Fibroblast of skin of back (primary cell): ENCODE results near the gene DISP3.

Experiments
- DNase-seq: peaks from one replicate; pipeline ENCODE4 v3.0.0-alpha.2; 2013

The DISP3 gene

GRCh38 chr1:11488201-11488770 is 9.3 kb downstream of the DISP3 start:
- DNase-seq, result no peak

GRCh38 chr1:11488966-11489625 is 10.1 kb downstream of the DISP3 start:
- no peak for DNase-seq

GRCh38 chr1:11492235-11492634 is 13.3 kb downstream of the DISP3 start:
- no peak for DNase-seq

GRCh38 chr1:11493972-11494655 is 15.2 kb downstream of the DISP3 start:
- no peak for DNase-seq

GRCh38 chr1:11494771-11495170 is 15.8 kb downstream of the DISP3 start:
- DNase-seq, result no peak

GRCh38 chr1:11495579-11495978 is 16.6 kb downstream of the DISP3 start:
- DNase-seq, result no peak

GRCh38 chr1:11496551-11497080 is 17.7 kb downstream of the DISP3 start:
- no peak for DNase-seq

- no peak for DNase-seq
Measured at GRCh38 chr1:11498956-11499594, 20.1 kb downstream of the DISP3 start.

GRCh38 chr1:11499601-11500331 is 20.8 kb downstream of the DISP3 start:
- DNase-seq, result no peak

GRCh38 chr1:11500881-11501280 is 21.9 kb downstream of the DISP3 start:
- no peak for DNase-seq

- peak; percentile 23 for DNase-seq
Measured at GRCh38 chr1:11501491-11501897, 22.5 kb downstream of the DISP3 start.

- DNase-seq, result no peak
Measured at GRCh38 chr1:11501906-11502485, 23.0 kb downstream of the DISP3 start.

GRCh38 chr1:11502516-11502915 is 23.6 kb downstream of the DISP3 start:
- no peak for DNase-seq

- no peak for DNase-seq
Measured at GRCh38 chr1:11504599-11504998, 25.6 kb downstream of the DISP3 start.

GRCh38 chr1:11505591-11506538 is 26.9 kb downstream of the DISP3 start:
- DNase-seq, result no peak

GRCh38 chr1:11507309-11507708 is 28.4 kb downstream of the DISP3 start:
- DNase-seq, result no peak

- DNase-seq, result no peak
Measured at GRCh38 chr1:11513681-11514080, 34.7 kb downstream of the DISP3 start.

- no peak for DNase-seq
Measured at GRCh38 chr1:11514366-11514765, 35.4 kb downstream of the DISP3 start.

GRCh38 chr1:11515368-11516300 is 36.7 kb downstream of the DISP3 start:
- DNase-seq, result no peak
